ENCODE results near the gene HFE. TPM values are rescaled to one million over a fixed set of nuclear protein-coding genes. Genes with fewer than 3 reads are reported as not detected.

HFE gene
- total and polyA plus RNA-seq, 2 of the 13 experiments (the other 11 are each of a cell fraction or from before 2014, with no cell fraction given) = 3.7 to 6.3 TPM

GRCh38 chr6:26054781-26055718 lies 32.2 kb upstream of the HFE start (continued):
- TF ChIP-seq PHF8 (CRISPR knock-in tag; IDR thresholded peaks at IDR 0.05) (peak; percentile 69), EHMT2 (IDR thresholded peaks at IDR 0.05; ENCODE audit: borderline replicate concordance, low read depth, low read length) (no peak), ZXDC (CRISPR knock-in tag; IDR thresholded peaks at IDR 0.05) (0 out of 2 replicates have a peak, but pooled peaks have one; percentile 21), TBL1XR1 (IDR thresholded peaks at IDR 0.05; ENCODE audit: borderline replicate concordance, low read length, partially characterized antibody) (peak; percentile 49), ZNF709 (CRISPR knock-in tag; IDR thresholded peaks at IDR 0.05) (0 out of 2 replicates have a peak, but pooled peaks have one; percentile 46), SOX13 (IDR thresholded peaks at IDR 0.05) (peak; percentile 23; the same call in 1 of the 2 replicates), SOX13 (CRISPR knock-in tag; conservative IDR thresholded peaks at IDR 0.05 in 1 of 2, IDR thresholded peaks at IDR 0.05 in 1 of 2) (peak in 1 of 2 experiments; percentile 78; a peak in 3 of 4 replicates), ZBTB10 (CRISPR knock-in tag; IDR thresholded peaks at IDR 0.05; ENCODE audit: borderline replicate concordance) (no peak), TFAP4 (IDR thresholded peaks at IDR 0.05; ENCODE audit: borderline replicate concordance, low read depth) (no peak), CREM (IDR thresholded peaks at IDR 0.05) (no peak), CREM (CRISPR knock-in tag; IDR thresholded peaks at IDR 0.05) (no peak), SETDB1 (CRISPR knock-in tag; IDR thresholded peaks at IDR 0.05; ENCODE audit: borderline replicate concordance) (no peak), ZMYM3 (CRISPR knock-in tag; IDR thresholded peaks at IDR 0.05) (peak; percentile 29; the same call in 1 of the 2 replicates), ZNF552 (CRISPR knock-in tag; IDR thresholded peaks at IDR 0.05; ENCODE audit: borderline replicate concordance) (no peak; the same call in 1 of the 2 replicates), ASH2L (IDR thresholded peaks at IDR 0.05; ENCODE audit: insufficient read length, low read depth, low read length) (peak; percentile 79), HOXA5 (CRISPR knock-in tag; IDR thresholded peaks at IDR 0.05) (peak; percentile 17; the same call in 1 of the 2 replicates), ZNF160 (CRISPR knock-in tag; IDR thresholded peaks at IDR 0.05) (0 out of 2 replicates have a peak, but pooled peaks have one; percentile 57), SOX6 (IDR thresholded peaks at IDR 0.05) (no peak), SOX6 (CRISPR knock-in tag; IDR thresholded peaks at IDR 0.05) (peak; percentile 65)
